Psoas muscle (tissue), 8 donors: ENCODE data around the gene STEAP1B. TPM values are rescaled to one million over a fixed set of nuclear protein-coding genes. Genes with fewer than 3 reads are reported as not detected.

Experiments used
- ATAC-seq, 4 donors: fragments of 200-7000 bp; cut with Tn5 transposase; one replicate each; pipeline ENCODE4 v1.9.1; 2020; ENCODE audit warnings: moderate library complexity in 3 of 4, mild to moderate bottlenecking in 2 of 4
- DNase-seq, 2 donors: peaks; one replicate each; pipeline ENCODE4 v3.0.0-alpha.2; 2020
- H3K27ac ChIP-seq: fragments of 200-600 bp; one replicate; pipeline ENCODE4 v1.8.0; 2022
- H3K27me3 ChIP-seq, 3 donors: fragments of 200-600 bp in 1 of 3; one replicate each; pipeline versions ENCODE4 v1.6.1 to v1.8.0; 2013 to 2022; ENCODE audit warnings: low read length in 2 of 3, mild to moderate bottlenecking in 2 of 3, moderate library complexity in 1 of 3; ENCODE audit not compliant: insufficient read depth in 3 of 3
- H3K36me3 ChIP-seq, 2 donors: fragments of 200-600 bp in 1 of 2; one replicate each; pipeline versions ENCODE4 v1.6.1 to v1.8.0; 2013 to 2022; ENCODE audit warnings: low read depth in 1 of 2, mild to moderate bottlenecking in 1 of 2, moderate library complexity in 1 of 2; ENCODE audit not compliant: insufficient read depth in 1 of 2
- H3K4me1 ChIP-seq: fragments of 200-600 bp; one replicate; pipeline ENCODE4 v1.8.0; 2022
- H3K4me3 ChIP-seq: fragments of 200-600 bp; one replicate; pipeline ENCODE4 v1.8.0; 2022; ENCODE audit warnings: mild to moderate bottlenecking
- H3K9me3 ChIP-seq: fragments of 200-600 bp; one replicate; pipeline ENCODE4 v1.8.0; 2022
- WGBS, 3 donors: extraction: QIAGEN DNeasy Blood & Tissue Kit; methylation state at CpG; one replicate each; pipeline versions ENCODE4 v1.1.6 to v1.1.7; 2013; 5-methylcytosine and 5-hydroxymethylcytosine counted together
- intact Hi-C, 2 donors: fragments of 100-400 bp; cut with DNase I; formaldehyde crosslinking; loops; one replicate each; pipeline versions ENCODE4 v1.11.0 to v1.14.2; 2022
- polyA plus RNA-seq, 3 donors: library from polyadenylated mRNA; stranded (reverse); fragments of 200-250 nt; gene quantifications; one replicate each; pipeline ENCODE4 v1.2.3, GENCODE V29; 2013
- total RNA-seq, 4 donors: library from RNA; stranded (reverse); fragmentation: NEBNext Ultra II Directional in 2 of 4; extraction: Animal tissue kit (Norgen Biotek cat#: 25700) in 2 of 4; gene quantifications; one replicate each; pipeline versions ENCODE4 v1.2.1 to v1.2.4, GENCODE V29; 2021 to 2023
- TF ChIP-seq, protein P1 (sequence below): fragments of 200-600 bp; IDR thresholded peaks from one replicate; pipeline ENCODE4 v1.8.0; 2022; ENCODE audit warnings: antibody characterized with exemption
- donor health status: healthy with polysubstance abuse.
- donor health status: DM: no; HTN: no; CAD: no; lungs with moderate emphysema.
- donor health status: Bipolar disorder and iron deficiency.
- donor health status: healthy.
- donor health status: DM: yes; HTN: yes; CAD: no.
- donor health status: DM: no; HTN: no; CAD: no.
- donor health status: DM: no; HTN: no; CAD: no.
- donor health status: DM: yes; HTN: yes; CAD: no.

Gene STEAP1B
- total and polyA plus RNA-seq, 7 donors: 0.24 to 1.6 (median 0.91) TPM

DNA sequence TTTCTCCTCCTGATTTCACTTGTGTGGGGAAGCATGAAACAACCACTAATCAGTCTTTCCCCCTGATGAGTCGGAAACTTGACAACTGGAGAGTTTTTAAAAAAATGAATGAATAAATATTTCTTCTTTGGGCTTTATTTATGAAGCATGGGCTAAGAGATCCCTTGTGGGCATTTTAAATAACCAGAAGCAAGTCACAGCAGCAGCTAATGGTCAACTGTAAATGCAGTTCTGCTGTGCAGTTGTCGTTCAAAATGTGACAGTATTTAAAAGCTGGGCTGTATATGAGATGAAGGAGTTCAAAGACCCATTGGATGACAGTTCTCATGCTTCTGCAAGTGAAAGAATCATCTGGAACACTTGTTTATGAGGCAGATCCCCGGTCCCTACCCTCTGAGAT is 54.1 kb downstream of the STEAP1B start:
- Histone ChIP-seq H3K27ac (peak overlapping the region; percentile 79), H3K27me3 (no peaks in the 10 kb centered on the region), H3K4me1 (peaks cover 25% of the 10 kb centered on the region), H3K36me3 (no peaks in the 10 kb centered on the region), H3K9me3 (no peaks in the 10 kb centered on the region), H3K4me3 (peak overlapping the region; percentile 9)
- no peak for ATAC-seq
- intact Hi-C loops: no loop called here
- TF ChIP-seq, protein P1, sequence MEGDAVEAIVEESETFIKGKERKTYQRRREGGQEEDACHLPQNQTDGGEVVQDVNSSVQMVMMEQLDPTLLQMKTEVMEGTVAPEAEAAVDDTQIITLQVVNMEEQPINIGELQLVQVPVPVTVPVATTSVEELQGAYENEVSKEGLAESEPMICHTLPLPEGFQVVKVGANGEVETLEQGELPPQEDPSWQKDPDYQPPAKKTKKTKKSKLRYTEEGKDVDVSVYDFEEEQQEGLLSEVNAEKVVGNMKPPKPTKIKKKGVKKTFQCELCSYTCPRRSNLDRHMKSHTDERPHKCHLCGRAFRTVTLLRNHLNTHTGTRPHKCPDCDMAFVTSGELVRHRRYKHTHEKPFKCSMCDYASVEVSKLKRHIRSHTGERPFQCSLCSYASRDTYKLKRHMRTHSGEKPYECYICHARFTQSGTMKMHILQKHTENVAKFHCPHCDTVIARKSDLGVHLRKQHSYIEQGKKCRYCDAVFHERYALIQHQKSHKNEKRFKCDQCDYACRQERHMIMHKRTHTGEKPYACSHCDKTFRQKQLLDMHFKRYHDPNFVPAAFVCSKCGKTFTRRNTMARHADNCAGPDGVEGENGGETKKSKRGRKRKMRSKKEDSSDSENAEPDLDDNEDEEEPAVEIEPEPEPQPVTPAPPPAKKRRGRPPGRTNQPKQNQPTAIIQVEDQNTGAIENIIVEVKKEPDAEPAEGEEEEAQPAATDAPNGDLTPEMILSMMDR: no peak
- WGBS, 3 donors: 24 to 33% (median 30%) methylated on average over 3 of the region's 3 CpGs
- DNase-seq: no peak

DNA sequence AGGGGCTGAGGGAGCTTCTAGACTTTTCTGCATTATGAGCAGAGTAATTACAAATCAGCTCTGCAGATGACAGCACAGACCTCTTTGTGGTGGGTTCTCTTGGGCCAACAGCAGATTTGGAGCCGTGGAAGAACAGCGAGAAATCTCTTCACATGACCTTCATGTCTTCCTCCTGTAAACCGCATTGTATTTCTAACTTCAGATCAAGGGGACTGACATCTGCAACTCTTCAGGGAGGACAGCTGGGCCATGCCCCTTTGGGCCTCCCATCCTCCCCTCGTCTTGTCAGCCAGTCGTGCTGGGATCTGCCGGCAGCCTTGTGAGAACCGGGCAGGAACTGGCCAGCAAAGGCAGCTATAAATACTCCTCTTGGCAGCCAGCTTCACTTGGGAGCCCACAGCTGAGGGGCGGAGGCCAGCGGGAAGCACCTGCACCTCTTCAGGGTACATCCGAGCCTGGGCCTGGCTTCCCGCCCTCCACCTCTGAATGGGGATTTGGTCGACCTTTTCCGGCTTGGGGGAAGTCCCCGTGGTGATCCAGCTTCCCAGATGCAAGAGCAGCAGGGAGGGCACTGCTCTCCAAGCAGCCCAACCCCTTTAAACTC is 54.7 kb downstream of the STEAP1B start:
- Histone ChIP-seq H3K36me3 (no peaks in the 10 kb centered on the region), H3K9me3 (no peaks in the 10 kb centered on the region), H3K4me3 (peak overlapping the region; percentile 9), H3K27me3 (no peaks in the 10 kb centered on the region), H3K4me1 (peaks cover 25% of the 10 kb centered on the region), H3K27ac (peak overlapping the region; percentile 79)
- intact Hi-C loops: no loop called here
- ATAC-seq (peak; percentile 94 to 98 (median 98)), DNase-seq (peak; percentile 69 to 89)
- TF ChIP-seq, protein P1: no peak
- 1 to 4% (median 2%) methylated on average over 14 of the region's 14 CpGs for WGBS, 3 donors

- intact Hi-C loops: no loop called here
- WGBS, 3 donors: 64 to 75% (median 73%) methylated on average over 13 of the region's 13 CpGs
- H3K27ac ChIP-seq: peak overlapping the region; percentile 79
- TF ChIP-seq, protein P1: no peak
- H3K9me3 ChIP-seq: no peaks in the 10 kb centered on the region
- no peak overlapping the region for H3K4me3 ChIP-seq
- peaks cover 25% of the 10 kb centered on the region for H3K4me1 ChIP-seq
- H3K36me3 ChIP-seq: no peaks in the 10 kb centered on the region
- DNase-seq (no peak), ATAC-seq (peak in 2 of 4 donors; percentile 23 to 26)
- no peaks in the 10 kb centered on the region for H3K27me3 ChIP-seq
Observed at GRCh38 chr7:22444181-22444971, 55.6 kb downstream of the STEAP1B start.

DNA sequence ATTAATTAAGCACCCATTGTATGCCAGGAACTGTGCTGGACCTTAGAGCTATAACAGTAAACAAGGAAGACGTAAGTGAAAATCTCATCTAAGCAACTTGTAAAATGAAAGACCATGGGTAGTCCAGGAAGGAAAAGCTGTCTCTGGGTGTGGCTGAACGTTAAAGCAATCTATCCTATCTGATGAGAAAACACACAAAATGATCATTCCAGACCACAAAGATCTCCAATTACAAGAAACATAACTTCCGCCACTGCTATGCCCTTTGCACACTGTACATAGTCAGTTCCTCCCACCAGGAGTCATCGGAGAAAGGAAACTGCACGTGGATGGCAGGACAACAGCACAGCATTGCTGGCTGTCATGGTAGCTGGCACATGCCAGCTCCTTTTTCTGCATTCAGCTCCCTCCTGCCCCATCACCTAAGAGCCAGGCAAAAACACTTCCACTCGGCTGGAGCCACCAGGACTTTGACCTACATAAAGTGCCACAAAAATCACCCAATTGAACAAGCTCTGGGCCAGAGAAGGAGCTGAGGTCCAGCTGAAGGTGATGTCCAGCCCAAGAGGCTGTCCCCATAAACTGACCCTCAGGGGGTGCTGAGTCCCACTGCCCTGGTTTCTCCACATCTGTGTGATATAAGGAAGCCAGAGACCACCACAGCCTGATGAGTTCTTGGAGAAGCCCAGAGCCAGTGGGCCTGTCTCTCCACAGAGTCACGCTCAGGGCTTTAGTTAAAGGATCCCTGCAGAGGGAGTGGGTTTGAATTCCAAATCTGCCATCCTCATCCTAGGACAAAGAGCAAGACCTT is 56.4 kb downstream of the STEAP1B start:
- no peaks in the 10 kb centered on the region for H3K27me3 ChIP-seq
- H3K4me3 ChIP-seq: no peak overlapping the region
- 55 to 64% (median 60%) methylated on average over 7 of the region's 7 CpGs for WGBS, 3 donors
- TF ChIP-seq, protein P1: no peak
- H3K27ac ChIP-seq: peak overlapping the region; percentile 57
- ATAC-seq (no peak), DNase-seq (no peak)
- H3K4me1 ChIP-seq: peaks cover 25% of the 10 kb centered on the region
- intact Hi-C loops: no loop called here
- no peaks in the 10 kb centered on the region for H3K36me3 ChIP-seq
- H3K9me3 ChIP-seq: no peaks in the 10 kb centered on the region
